ENCODE measurements around the gene UQCRC1.

The UQCRC1 gene

GRCh38 chr3:48569808-48570450, 39.5 kb downstream of the UQCRC1 start:
- DNase-seq, result no peak

GRCh38 chr3:48569400-48569799, 40.0 kb downstream of the UQCRC1 start:
- DNase-seq, result no peak

GRCh38 chr3:48568476-48568875, 41.0 kb downstream of the UQCRC1 start:
- no peak for DNase-seq

GRCh38 chr3:48567500-48567899, 41.9 kb downstream of the UQCRC1 start:
- no peak for DNase-seq

GRCh38 chr3:48567090-48567489, 42.4 kb downstream of the UQCRC1 start:
- no peak for DNase-seq

GRCh38 chr3:48566401-48566760, 43.1 kb downstream of the UQCRC1 start:
- no peak for DNase-seq

- no peak for DNase-seq
Measured at GRCh38 chr3:48565591-48566400, 43.6 kb downstream of the UQCRC1 start.

- DNase-seq, result no peak
Measured at GRCh38 chr3:48565186-48565585, 44.3 kb downstream of the UQCRC1 start.

GRCh38 chr3:48564667-48565066, 44.8 kb downstream of the UQCRC1 start:
- DNase-seq, result no peak

- DNase-seq, result peak; percentile 61
Measured at GRCh38 chr3:48564022-48564421, 45.4 kb downstream of the UQCRC1 start.

- DNase-seq, result no peak
Measured at GRCh38 chr3:48563382-48563918, 46.0 kb downstream of the UQCRC1 start, which contains the start of gene UCN2. Gene UCN2, minus strand, starts transcription at chr3:48563781. Its CDS starts 657 bp downstream, at chr3:48563124.

GRCh38 chr3:48562367-48563095, 46.9 kb downstream of the UQCRC1 start:
- DNase-seq, result no peak

GRCh38 chr3:48561045-48561736, 48.3 kb downstream of the UQCRC1 start:
- DNase-seq, result no peak

- DNase-seq, result no peak
Measured at GRCh38 chr3:48560648-48561018, 48.8 kb downstream of the UQCRC1 start.

GRCh38 chr3:48558493-48559134, 50.8 kb downstream of the UQCRC1 start:
- peak; percentile 11 for DNase-seq

GRCh38 chr3:48556796-48557626, 52.4 kb downstream of the UQCRC1 start, which contains the start of gene PFKFB4:
Gene PFKFB4, minus strand, starts transcription at chr3:48556803. Its CDS starts 26 bp downstream, at chr3:48556777.
- DNase-seq, result peak; percentile 100

- DNase-seq, result no peak
Measured at GRCh38 chr3:48555949-48556795, 53.3 kb downstream of the UQCRC1 start.

GRCh38 chr3:48555231-48555948, 54.1 kb downstream of the UQCRC1 start:
- no peak for DNase-seq
